GM23338 (cell line): Measurements from ENCODE around the gene TMEM92. TPM values are rescaled to one million over a fixed set of nuclear protein-coding genes. Genes with fewer than 3 reads are reported as not detected.
A peak's percentile ranks its signal among the peaks of the same experiment; 100 is the strongest.

Experiments used
- ATAC-seq: fragments of 200-7000 bp; cut with Tn5 transposase; 3 replicates; pipeline ENCODE4 v1.9.1; 2020
- DNase-seq: peaks from one replicate; pipeline ENCODE4 v3.0.0-alpha.2; 2015; ENCODE audit warnings: low spot score
- H2AFZ ChIP-seq: fragments of 200-600 bp; sonication (generic); 2 replicates; pipeline ENCODE4 v1.8.0; 2016; ENCODE audit warnings: antibody characterized with exemption, mild to moderate bottlenecking, moderate library complexity
- H3F3A ChIP-seq: fragments of 200-600 bp; sonication (generic); replicated peaks from 2 replicates; pipeline ENCODE4 v1.8.0; 2017; ENCODE audit warnings: antibody characterized with exemption, mixed run types, low read depth
- H3K27ac ChIP-seq: fragments of 200-600 bp; sonication (generic); 2 replicates; pipeline ENCODE4 v1.6.1; 2016; ENCODE audit warnings: low read depth
- H3K27me3 ChIP-seq: fragments of 200-600 bp; sonication (generic); 2 replicates; pipeline ENCODE4 v1.8.0; 2016; ENCODE audit warnings: mild to moderate bottlenecking, mixed run types, moderate library complexity; ENCODE audit not compliant: insufficient read depth
- H3K36me3 ChIP-seq: fragments of 200-600 bp; sonication (generic); 2 replicates; pipeline ENCODE4 v1.8.0; 2016; ENCODE audit warnings: mild to moderate bottlenecking; ENCODE audit not compliant: insufficient read depth
- H3K4me1 ChIP-seq: fragments of 200-600 bp; sonication (generic); 2 replicates; pipeline ENCODE4 v1.8.0; 2016; ENCODE audit warnings: mild to moderate bottlenecking, moderate library complexity; ENCODE audit not compliant: insufficient read depth
- H3K4me2 ChIP-seq: fragments of 200-600 bp; sonication (generic); 2 replicates; pipeline ENCODE4 v1.7.1; 2017; ENCODE audit warnings: mixed run types
- H3K4me3 ChIP-seq: fragments of 200-600 bp; sonication (generic); 2 replicates; pipeline ENCODE4 v1.6.1; 2016; ENCODE audit warnings: mixed run types
- H3K79me2 ChIP-seq: fragments of 200-600 bp; sonication (generic); replicated peaks from 2 replicates; pipeline ENCODE4 v1.8.0; 2017; ENCODE audit warnings: mild to moderate bottlenecking; ENCODE audit not compliant: insufficient read depth
- H3K9me2 ChIP-seq: fragments of 200-600 bp; sonication (generic); 2 replicates; pipeline ENCODE4 v1.8.0; 2017; ENCODE audit not compliant: insufficient read depth
- H4K20me1 ChIP-seq: fragments of 200-600 bp; sonication (generic); replicated peaks from 2 replicates; pipeline ENCODE4 v1.8.0; 2017; ENCODE audit warnings: mild to moderate bottlenecking; ENCODE audit not compliant: insufficient read depth
- H3K27ac Mint-ChIP-seq: 2 replicates; pipeline ENCODE4 v1.8.0; 2020; ENCODE audit warnings: inconsistent platforms, mild to moderate bottlenecking, moderate library complexity, mixed read lengths
- H3K27me3 Mint-ChIP-seq: 3 replicates; pipeline ENCODE4 v1.8.0; 2022; ENCODE audit warnings: low read depth, mild to moderate bottlenecking, moderate library complexity, mixed read lengths, inconsistent platforms; ENCODE audit not compliant: insufficient read depth, poor library complexity
- H3K36me3 Mint-ChIP-seq: 3 replicates; pipeline ENCODE4 v1.8.0; 2021; ENCODE audit warnings: low read depth, mild to moderate bottlenecking, inconsistent platforms, moderate library complexity, mixed read lengths
- H3K4me1 Mint-ChIP-seq: 3 replicates; pipeline ENCODE4 v1.8.0; 2020; ENCODE audit warnings: mild to moderate bottlenecking, inconsistent platforms, mixed read lengths
- H3K4me3 Mint-ChIP-seq: 3 replicates; pipeline ENCODE4 v1.8.0; 2021; ENCODE audit warnings: moderate library complexity, mild to moderate bottlenecking, inconsistent platforms, mixed read lengths
- H3K9me3 Mint-ChIP-seq: 3 replicates; pipeline ENCODE4 v1.8.0; 2020; ENCODE audit warnings: moderate library complexity, mild to moderate bottlenecking, inconsistent platforms, mixed read lengths
- CREB1 ChIP-seq: fragments of 250-450 bp; sonication (Bioruptor Pico); IDR thresholded peaks from 2 replicates; pipeline ENCODE4 v1.5.0; 2020; ENCODE audit warnings: low read depth, mild to moderate bottlenecking, moderate library complexity
- NANOG ChIP-seq: IDR thresholded peaks from 2 replicates; pipeline ENCODE4 v1.6.1; 2016; ENCODE audit warnings: antibody characterized with exemption, borderline replicate concordance
- polyA plus RNA-seq: library from polyadenylated mRNA; unstranded; fragments of >200 nt; fragmentation: Nextera tagmentation; extraction: Ambion mirVana; gene quantifications from 2 replicates; pipeline ENCODE4 v1.2.1, GENCODE V29; 2016
- total RNA-seq: library from RNA; depleted of rRNA; stranded (reverse); fragments of >200 nt; shearing (Covaris generic); gene quantifications from 2 replicates; pipeline ENCODE4 v1.2.3, GENCODE V29; 2014
- TF ChIP-seq, protein P1 (sequence below): fragments of 250-450 bp; sonication (Bioruptor Pico); IDR thresholded peaks from 2 replicates; pipeline ENCODE4 v1.5.0; 2020; ENCODE audit warnings: mild to moderate bottlenecking, moderate library complexity
- TF ChIP-seq, protein P2 (sequence below): IDR thresholded peaks from 2 replicates; pipeline ENCODE4 v1.6.1; 2016; ENCODE audit warnings: antibody characterized with exemption
- TF ChIP-seq, protein P3 (sequence below): IDR thresholded peaks from one replicate; pipeline ENCODE4 v1.6.1; 2018; ENCODE audit warnings: antibody characterized with exemption; ENCODE audit not compliant: unreplicated experiment

The TMEM92 gene
- total and polyA plus RNA-seq, 2 experiments from 2014 or later = 9.7 to 18.4 TPM

DNA sequence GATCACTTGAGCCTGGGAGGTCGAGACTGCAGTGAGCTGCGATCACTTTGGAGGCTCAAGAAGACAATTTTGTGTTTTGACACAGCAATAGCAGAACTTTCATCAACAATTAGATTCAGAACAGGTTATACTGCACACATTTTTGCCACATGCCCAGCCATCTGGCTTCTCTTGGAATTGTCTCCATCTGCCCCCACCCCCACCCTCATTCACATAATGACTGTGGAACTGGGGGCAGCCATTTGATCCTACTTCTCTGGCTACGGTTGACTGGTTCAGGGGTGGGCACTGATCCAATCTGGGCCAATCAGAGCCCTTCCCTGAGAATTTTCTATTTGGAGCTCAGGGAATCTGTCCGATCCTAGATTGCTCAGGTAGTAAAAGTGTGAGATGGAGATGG is 14.0 kb downstream of the TMEM92 start (continued):
- no peak for TF ChIP-seq CREB1
- no peak for TF ChIP-seq NANOG
- TF ChIP-seq, protein P1, sequence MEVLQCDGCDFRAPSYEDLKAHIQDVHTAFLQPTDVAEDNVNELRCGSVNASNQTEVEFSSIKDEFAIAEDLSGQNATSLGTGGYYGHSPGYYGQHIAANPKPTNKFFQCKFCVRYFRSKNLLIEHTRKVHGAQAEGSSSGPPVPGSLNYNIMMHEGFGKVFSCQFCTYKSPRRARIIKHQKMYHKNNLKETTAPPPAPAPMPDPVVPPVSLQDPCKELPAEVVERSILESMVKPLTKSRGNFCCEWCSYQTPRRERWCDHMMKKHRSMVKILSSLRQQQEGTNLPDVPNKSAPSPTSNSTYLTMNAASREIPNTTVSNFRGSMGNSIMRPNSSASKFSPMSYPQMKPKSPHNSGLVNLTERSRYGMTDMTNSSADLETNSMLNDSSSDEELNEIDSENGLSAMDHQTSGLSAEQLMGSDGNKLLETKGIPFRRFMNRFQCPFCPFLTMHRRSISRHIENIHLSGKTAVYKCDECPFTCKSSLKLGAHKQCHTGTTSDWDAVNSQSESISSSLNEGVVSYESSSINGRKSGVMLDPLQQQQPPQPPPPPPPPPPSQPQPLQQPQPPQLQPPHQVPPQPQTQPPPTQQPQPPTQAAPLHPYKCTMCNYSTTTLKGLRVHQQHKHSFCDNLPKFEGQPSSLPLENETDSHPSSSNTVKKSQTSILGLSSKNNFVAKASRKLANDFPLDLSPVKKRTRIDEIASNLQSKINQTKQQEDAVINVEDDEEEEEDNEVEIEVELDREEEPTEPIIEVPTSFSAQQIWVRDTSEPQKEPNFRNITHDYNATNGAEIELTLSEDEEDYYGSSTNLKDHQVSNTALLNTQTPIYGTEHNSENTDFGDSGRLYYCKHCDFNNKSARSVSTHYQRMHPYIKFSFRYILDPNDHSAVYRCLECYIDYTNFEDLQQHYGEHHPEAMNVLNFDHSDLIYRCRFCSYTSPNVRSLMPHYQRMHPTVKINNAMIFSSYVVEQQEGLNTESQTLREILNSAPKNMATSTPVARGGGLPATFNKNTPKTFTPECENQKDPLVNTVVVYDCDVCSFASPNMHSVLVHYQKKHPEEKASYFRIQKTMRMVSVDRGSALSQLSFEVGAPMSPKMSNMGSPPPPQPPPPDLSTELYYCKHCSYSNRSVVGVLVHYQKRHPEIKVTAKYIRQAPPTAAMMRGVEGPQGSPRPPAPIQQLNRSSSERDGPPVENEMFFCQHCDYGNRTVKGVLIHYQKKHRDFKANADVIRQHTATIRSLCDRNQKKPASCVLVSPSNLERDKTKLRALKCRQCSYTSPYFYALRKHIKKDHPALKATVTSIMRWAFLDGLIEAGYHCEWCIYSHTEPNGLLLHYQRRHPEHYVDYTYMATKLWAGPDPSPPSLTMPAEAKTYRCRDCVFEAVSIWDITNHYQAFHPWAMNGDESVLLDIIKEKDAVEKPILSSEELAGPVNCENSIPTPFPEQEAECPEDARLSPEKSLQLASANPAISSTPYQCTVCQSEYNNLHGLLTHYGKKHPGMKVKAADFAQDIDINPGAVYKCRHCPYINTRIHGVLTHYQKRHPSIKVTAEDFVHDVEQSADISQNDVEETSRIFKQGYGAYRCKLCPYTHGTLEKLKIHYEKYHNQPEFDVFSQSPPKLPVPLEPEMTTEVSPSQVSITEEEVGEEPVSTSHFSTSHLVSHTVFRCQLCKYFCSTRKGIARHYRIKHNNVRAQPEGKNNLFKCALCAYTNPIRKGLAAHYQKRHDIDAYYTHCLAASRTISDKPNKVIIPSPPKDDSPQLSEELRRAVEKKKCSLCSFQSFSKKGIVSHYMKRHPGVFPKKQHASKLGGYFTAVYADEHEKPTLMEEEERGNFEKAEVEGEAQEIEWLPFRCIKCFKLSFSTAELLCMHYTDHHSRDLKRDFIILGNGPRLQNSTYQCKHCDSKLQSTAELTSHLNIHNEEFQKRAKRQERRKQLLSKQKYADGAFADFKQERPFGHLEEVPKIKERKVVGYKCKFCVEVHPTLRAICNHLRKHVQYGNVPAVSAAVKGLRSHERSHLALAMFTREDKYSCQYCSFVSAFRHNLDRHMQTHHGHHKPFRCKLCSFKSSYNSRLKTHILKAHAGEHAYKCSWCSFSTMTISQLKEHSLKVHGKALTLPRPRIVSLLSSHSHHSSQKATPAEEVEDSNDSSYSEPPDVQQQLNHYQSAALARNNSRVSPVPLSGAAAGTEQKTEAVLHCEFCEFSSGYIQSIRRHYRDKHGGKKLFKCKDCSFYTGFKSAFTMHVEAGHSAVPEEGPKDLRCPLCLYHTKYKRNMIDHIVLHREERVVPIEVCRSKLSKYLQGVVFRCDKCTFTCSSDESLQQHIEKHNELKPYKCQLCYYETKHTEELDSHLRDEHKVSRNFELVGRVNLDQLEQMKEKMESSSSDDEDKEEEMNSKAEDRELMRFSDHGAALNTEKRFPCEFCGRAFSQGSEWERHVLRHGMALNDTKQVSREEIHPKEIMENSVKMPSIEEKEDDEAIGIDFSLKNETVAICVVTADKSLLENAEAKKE (CRISPR knock-in tag) = no peak
- TF ChIP-seq, protein P2, sequence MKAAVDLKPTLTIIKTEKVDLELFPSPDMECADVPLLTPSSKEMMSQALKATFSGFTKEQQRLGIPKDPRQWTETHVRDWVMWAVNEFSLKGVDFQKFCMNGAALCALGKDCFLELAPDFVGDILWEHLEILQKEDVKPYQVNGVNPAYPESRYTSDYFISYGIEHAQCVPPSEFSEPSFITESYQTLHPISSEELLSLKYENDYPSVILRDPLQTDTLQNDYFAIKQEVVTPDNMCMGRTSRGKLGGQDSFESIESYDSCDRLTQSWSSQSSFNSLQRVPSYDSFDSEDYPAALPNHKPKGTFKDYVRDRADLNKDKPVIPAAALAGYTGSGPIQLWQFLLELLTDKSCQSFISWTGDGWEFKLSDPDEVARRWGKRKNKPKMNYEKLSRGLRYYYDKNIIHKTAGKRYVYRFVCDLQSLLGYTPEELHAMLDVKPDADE = no peak

DNA sequence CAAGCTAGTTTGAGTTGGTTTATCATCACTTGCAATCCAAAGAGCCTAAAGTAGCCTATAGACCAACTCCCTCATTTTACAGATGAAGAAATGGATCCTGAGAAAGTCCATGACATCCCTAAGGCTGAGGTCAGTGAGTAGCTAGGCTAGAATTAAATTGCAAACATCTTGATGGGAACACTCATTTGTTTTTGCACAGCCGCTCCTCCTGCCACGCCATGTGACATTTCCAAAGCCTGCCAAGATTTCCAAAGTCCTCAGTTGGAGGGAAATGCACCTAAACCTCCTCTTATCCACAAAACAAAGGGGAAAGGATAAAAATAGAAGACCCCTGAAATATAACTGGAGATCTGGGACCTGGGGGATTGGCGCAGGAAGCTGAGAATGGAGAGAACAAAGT is 15.0 kb downstream of the TMEM92 start:
- no peak for DNase-seq
- no peak for ATAC-seq
- H3K27me3 Mint-ChIP-seq = peaks cover 5% of the 10 kb centered on the region
- no peak overlapping the region for H3K4me3 Mint-ChIP-seq
- no peaks in the 10 kb centered on the region for H3K36me3 ChIP-seq
- H3K79me2 ChIP-seq = no peaks in the 10 kb centered on the region
- peaks cover 12% of the 10 kb centered on the region for H3K4me1 Mint-ChIP-seq
- no peaks in the 10 kb centered on the region for H4K20me1 ChIP-seq
- no peaks in the 10 kb centered on the region for H3K9me2 ChIP-seq
- H3K4me2 ChIP-seq = no peak overlapping the region
- H3K27ac Mint-ChIP-seq = no peak overlapping the region
- no peaks in the 10 kb centered on the region for H3K36me3 Mint-ChIP-seq
- H3K27me3 ChIP-seq = no peaks in the 10 kb centered on the region
- H3K27ac ChIP-seq = no peak overlapping the region
- H2AFZ ChIP-seq = peak overlapping the region; percentile 82
- H3K4me1 ChIP-seq = peaks cover 5% of the 10 kb centered on the region
- no peak overlapping the region for H3K4me3 ChIP-seq
- no peaks in the 10 kb centered on the region for H3F3A ChIP-seq
- no peaks in the 10 kb centered on the region; the same call in 2 of the 3 replicates for H3K9me3 Mint-ChIP-seq
- TF ChIP-seq, protein P3, sequence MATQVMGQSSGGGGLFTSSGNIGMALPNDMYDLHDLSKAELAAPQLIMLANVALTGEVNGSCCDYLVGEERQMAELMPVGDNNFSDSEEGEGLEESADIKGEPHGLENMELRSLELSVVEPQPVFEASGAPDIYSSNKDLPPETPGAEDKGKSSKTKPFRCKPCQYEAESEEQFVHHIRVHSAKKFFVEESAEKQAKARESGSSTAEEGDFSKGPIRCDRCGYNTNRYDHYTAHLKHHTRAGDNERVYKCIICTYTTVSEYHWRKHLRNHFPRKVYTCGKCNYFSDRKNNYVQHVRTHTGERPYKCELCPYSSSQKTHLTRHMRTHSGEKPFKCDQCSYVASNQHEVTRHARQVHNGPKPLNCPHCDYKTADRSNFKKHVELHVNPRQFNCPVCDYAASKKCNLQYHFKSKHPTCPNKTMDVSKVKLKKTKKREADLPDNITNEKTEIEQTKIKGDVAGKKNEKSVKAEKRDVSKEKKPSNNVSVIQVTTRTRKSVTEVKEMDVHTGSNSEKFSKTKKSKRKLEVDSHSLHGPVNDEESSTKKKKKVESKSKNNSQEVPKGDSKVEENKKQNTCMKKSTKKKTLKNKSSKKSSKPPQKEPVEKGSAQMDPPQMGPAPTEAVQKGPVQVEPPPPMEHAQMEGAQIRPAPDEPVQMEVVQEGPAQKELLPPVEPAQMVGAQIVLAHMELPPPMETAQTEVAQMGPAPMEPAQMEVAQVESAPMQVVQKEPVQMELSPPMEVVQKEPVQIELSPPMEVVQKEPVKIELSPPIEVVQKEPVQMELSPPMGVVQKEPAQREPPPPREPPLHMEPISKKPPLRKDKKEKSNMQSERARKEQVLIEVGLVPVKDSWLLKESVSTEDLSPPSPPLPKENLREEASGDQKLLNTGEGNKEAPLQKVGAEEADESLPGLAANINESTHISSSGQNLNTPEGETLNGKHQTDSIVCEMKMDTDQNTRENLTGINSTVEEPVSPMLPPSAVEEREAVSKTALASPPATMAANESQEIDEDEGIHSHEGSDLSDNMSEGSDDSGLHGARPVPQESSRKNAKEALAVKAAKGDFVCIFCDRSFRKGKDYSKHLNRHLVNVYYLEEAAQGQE = no peak
- TF ChIP-seq, protein P1 (CRISPR knock-in tag) = no peak
